Measurements from ENCODE around the gene PIAS4.

PIAS4 gene

DNA sequence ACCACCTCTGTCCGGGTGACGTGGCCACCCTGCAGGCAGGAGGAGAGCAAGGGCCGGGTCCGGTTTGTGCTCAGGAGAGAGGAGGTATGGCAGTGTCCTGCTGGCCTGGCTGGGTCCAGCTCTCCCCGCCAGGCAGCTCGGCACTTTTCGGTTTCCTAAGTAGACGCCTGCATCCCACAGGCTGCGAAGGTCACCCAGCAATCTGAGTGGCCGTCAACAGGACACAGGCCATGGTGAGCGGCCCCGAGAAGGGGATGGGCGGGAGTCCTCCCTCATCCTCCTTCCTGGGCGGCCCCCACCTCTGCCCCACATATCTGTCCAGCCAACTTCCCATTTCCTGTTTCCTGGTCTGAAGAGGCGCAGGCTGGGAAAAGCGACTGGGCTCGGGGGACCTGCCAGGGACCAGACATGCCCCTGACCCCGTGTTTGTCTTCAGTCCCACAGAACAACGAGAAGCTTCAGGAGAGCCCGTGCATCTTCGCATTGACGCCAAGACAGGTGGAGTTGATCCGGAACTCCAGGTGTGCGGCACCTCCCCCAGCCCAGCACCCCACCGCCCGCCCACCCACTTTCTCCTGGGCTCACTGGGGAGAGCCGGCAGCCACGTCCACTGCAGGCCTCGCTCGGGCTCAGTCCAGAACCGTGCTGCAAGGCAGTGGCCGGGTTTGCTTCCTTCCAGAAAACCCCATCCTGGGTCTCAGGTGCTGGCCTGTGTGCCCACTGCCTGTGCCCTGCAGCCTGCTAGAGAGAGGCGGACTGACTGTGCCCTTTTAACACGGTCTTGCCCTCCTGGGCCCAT, 16.3 kb downstream of the PIAS4 start:
- DNase-seq (ENCODE audit: low read depth in 2 of 2), result no peak

- DNase-seq (ENCODE audit: low read depth in 2 of 2), result no peak
These were observed 17.8 kb downstream of the PIAS4 start for GRCh38 chr19:4025317-4025716.

GRCh38 chr19:4027146-4027545, 19.6 kb downstream of the PIAS4 start:
- no peak for DNase-seq (ENCODE audit: low read depth in 2 of 2)

- DNase-seq (ENCODE audit: low read depth in 2 of 2), result no peak
These were observed 21.1 kb downstream of the PIAS4 start for GRCh38 chr19:4028334-4029246.

DNA sequence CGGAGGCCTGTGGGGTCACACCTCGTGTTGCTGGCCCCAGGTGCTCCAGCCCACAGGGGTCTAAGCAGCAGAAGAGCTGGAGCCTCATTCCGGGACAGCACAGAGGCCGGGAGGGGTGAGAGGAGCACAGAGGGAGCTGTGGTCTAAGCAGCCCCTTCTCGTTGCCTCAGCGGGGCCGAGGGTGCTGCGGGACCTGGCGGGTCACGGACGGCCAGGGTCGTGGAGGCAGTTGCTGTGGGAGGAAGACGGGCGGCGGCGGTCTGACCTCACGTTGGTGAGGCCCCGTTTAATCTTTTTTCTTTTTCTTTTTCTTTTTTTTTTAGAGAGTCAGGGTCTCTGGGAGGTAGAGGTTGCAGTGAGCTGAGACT, 21.7 kb downstream of the PIAS4 start:
- no peak for DNase-seq (ENCODE audit: low read depth in 2 of 2)

DNA sequence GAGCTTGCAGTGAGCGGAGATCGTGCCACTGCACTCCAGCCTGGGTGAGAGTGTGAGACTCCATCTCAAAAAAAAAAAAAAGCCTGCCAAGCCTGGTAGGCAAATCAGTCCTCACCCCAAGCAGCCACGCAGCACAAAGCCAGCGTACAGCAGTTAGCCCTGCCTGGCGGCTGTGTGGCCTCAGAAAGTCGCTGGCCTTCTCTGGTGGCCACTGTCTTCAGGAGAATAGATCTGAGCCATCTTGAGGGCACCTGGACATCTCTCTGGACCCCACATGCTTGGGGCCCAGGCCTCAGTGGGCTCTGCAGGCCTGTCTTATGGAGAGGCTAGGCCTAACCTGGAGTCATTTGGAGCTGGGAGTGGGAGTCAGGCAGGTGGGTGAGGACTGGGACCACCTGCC, 23.0 kb downstream of the PIAS4 start:
- no peak for DNase-seq (ENCODE audit: low read depth in 2 of 2)

GRCh38 chr19:4030981-4031380, 23.4 kb downstream of the PIAS4 start:
- DNase-seq (ENCODE audit: low read depth in 2 of 2), result no peak

- DNase-seq (ENCODE audit: low read depth in 2 of 2), result no peak
These were observed 23.9 kb downstream of the PIAS4 start for GRCh38 chr19:4031420-4031819.

GRCh38 chr19:4032436-4032835, 24.9 kb downstream of the PIAS4 start:
- DNase-seq (ENCODE audit: low read depth in 2 of 2), result no peak

- DNase-seq (ENCODE audit: low read depth in 2 of 2), result no peak
These were observed 25.8 kb downstream of the PIAS4 start for GRCh38 chr19:4033028-4033956.

DNA sequence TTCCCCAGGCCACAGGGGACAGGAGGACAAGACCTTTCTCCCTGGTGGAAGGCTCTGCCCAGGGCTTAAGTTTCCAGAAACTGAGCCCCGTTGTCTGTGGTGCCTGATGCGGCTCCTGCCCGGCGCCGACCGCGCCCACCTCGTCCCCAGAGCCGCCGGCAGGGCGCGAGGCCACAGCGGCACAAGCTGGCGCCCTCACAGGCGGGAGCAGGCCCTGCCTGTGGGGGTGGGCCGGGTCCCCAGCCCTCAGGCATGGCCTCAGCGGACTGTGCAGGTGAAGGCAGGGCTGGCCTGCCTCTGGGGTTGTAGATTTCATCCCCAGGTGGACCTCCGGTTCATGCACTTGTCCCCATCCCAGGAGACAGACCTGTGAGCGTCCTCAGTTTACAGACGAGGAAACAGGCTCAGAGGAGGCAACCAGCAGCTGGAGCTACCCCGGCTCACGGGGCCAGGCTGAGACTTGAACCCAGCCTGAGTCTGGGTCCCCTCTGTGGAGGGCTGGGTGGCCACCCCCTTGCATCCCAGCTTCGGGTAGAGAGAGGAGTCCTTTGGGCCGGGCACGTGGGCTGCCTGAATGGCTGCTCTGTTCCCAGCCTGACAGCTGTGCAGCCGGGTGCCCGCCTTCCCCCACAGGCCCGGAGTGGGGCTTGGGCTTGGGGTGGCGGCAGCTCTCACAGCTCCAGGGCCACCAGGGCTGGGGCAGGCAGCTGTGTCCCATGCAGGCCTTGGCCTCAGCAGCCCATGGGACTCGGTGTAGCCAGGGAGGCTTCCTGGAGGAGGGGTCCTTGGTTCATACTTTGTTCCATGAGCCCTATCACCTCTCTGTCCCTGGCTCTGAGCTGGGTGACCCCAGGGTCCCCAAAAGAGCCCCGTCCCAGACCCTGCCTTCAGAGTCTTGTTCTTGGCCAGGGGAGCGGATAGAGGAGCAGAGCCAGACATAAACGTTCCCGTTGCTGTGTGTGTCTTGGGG, 26.8 kb downstream of the PIAS4 start:
- no peak for DNase-seq (ENCODE audit: low read depth in 2 of 2)

DNA sequence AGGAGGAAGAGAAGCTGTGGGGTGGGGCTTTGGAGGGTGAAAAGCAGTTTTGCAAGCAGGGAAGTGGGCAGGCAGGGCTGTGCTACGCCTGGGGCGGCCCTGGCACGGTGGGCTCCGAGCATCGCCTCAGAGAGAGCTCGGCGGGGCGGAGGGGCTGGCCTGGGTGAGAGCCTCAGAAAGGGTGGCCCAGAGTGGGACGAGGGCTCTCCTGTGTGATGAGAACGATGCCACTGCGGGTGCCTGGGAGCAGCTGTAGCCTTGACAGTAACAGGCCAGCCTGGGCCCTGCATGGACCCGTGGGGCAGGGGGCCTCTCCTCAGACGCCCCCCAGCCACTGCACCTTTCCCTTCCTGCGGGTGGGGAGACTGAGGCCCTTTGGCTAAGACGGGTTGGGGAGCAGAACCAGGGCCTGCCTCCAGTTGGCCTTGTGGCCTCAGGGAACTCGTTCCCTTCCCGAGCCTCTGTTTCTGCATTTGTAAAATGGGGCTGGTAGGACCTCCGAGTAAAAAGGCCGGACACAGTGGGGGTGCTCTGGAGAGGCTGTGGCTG, 27.6 kb downstream of the PIAS4 start:
- no peak for DNase-seq (ENCODE audit: low read depth in 2 of 2)

GRCh38 chr19:4035582-4035981, 28.0 kb downstream of the PIAS4 start:
- no peak for DNase-seq (ENCODE audit: low read depth in 2 of 2)

GRCh38 chr19:4036576-4037300, 29.2 kb downstream of the PIAS4 start:
- DNase-seq (ENCODE audit: low read depth in 2 of 2), result no peak

DNA sequence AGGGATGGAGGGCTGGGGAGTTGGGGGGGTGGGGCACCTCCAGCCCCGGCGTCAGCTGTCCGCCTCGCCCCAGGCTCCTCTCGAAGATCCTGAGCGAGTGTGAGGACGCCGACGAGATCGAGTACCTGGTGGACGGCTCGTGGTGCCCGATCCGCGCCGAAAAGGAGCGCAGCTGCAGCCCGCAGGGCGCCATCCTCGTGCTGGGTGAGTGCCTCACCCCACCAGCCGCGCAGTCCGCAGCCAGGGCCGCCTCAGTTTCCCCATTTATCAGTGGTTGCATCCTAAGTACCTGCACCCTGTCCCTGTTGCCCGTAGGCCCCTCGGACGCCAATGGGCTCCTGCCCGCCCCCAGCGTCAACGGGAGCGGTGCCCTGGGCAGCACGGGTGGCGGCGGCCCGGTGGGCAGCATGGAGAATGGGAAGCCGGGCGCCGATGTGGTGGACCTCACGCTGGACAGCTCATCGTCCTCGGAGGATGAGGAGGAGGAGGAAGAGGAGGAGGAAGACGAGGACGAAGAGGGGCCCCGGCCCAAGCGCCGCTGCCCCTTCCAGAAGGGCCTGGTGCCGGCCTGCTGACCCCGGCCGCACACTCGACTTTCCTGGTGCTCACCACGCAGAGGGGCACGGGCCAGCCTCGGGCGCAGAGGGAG, 29.9 kb downstream of the PIAS4 start:
- DNase-seq (ENCODE audit: low read depth in 2 of 2), result no peak

GRCh38 chr19:4038057-4038456, 30.5 kb downstream of the PIAS4 start:
- DNase-seq (ENCODE audit: low read depth in 2 of 2), result no peak

- DNase-seq (ENCODE audit: low read depth in 2 of 2), result no peak
These were observed 31.3 kb downstream of the PIAS4 start for GRCh38 chr19:4038661-4039423.

- no peak for DNase-seq (ENCODE audit: low read depth in 2 of 2)
These were observed 34.7 kb downstream of the PIAS4 start for GRCh38 chr19:4042064-4042730.

All from activated CD8-positive, alpha-beta memory T cell treated with anti-CD3 and anti-CD28 coated beads for 4 hours (primary cell).